Forelimb muscle (tissue), 1 donor: ENCODE data around the gene KCNQ1. TPM values are rescaled to one million over a fixed set of nuclear protein-coding genes. Genes with fewer than 3 reads are reported as not detected.

ENCODE experiments used
- DNase-seq: peaks from one replicate; pipeline ENCODE4 v3.0.0-alpha.2; 2013; ENCODE audit warnings: low read depth
- polyA plus RNA-seq: library from polyadenylated mRNA; unstranded; fragments of 120-200 nt; gene quantifications from one replicate; pipeline ENCODE4 v1.2.1, GENCODE V29; 2013; ENCODE audit not compliant: insufficient read length

The KCNQ1 gene
- polyA plus RNA-seq, 1 donor = 2.1 TPM

GRCh38 chr11:2893935-2894334, 449.1 kb downstream of the KCNQ1 start:
- no peak for DNase-seq

- DNase-seq = no peak
Measured at GRCh38 chr11:2896047-2896446, 451.2 kb downstream of the KCNQ1 start.

- DNase-seq = no peak
Measured at GRCh38 chr11:2897048-2897447, 452.2 kb downstream of the KCNQ1 start.

GRCh38 chr11:2898366-2899079, 453.7 kb downstream of the KCNQ1 start:
- DNase-seq = no peak

Other genes with a start within 250 kb of the KCNQ1 start
- gene ASCL2, start 174.4 kb upstream of the KCNQ1 start, polyA plus RNA-seq = 0.10 TPM
- 3.1 TPM for gene C11orf21, start 143.1 kb upstream of the KCNQ1 start, polyA plus RNA-seq
- gene TSPAN32, start 143.0 kb upstream of the KCNQ1 start, polyA plus RNA-seq = 3.0 TPM
- gene CD81, start 67.7 kb upstream of the KCNQ1 start, polyA plus RNA-seq = 447 TPM
- 20.3 TPM for gene TSSC4, start 44.3 kb upstream of the KCNQ1 start, polyA plus RNA-seq
- 0.04 TPM for gene TRPM5, start 494 bp upstream of the KCNQ1 start, polyA plus RNA-seq